PC-9 (cell line): Measurements from ENCODE around the gene SERPIND1. TPM values are rescaled to one million over a fixed set of nuclear protein-coding genes. Genes with fewer than 3 reads are reported as not detected.

ENCODE experiments used
- BruUV-seq: library from RNA; stranded (reverse); fragments of 400-500 nt; replicated peaks from 2 replicates; lab custom pipeline; 2021; lab: Mats Ljungman, UMichigan
- CTCF ChIA-PET: fragments of 300-600 bp; sonication (Branson Sonifier 250); formaldehyde crosslinking; loops from one replicate; lab custom pipeline; 2022; ENCODE audit warnings: antibody characterized with exemption; lab: Charles Lee
- POLR2A ChIA-PET: fragments of 300-600 bp; sonication (Branson Sonifier 250); formaldehyde crosslinking; loops from one replicate; lab custom pipeline; 2022; ENCODE audit warnings: antibody characterized with exemption; ENCODE audit not compliant: unreplicated experiment; lab: Charles Lee
- DNase-seq, 2 experiments: peaks; one replicate each; pipeline versions ENCODE4 v3.0.0 to v3.0.0-alpha.2; 2015 to 2022; ENCODE audit warnings: mixed read lengths in 1 of 2
- H2AFZ ChIP-seq: fragments of 200-600 bp; sonication (generic); 2 replicates; pipeline ENCODE4 v1.8.1; 2017; ENCODE audit warnings: antibody characterized with exemption
- H3F3A ChIP-seq: fragments of 200-600 bp; sonication (generic); 2 replicates; pipeline ENCODE4 v1.8.1; 2017; ENCODE audit warnings: antibody characterized with exemption, mild to moderate bottlenecking, low read depth; ENCODE audit not compliant: insufficient read depth
- H3K27ac ChIP-seq: fragments of 200-600 bp; sonication (generic); 2 replicates; pipeline ENCODE4 v1.6.1; 2016; ENCODE audit warnings: mixed run types
- H3K27me3 ChIP-seq: fragments of 200-600 bp; sonication (generic); 2 replicates; pipeline ENCODE4 v1.6.1; 2016; ENCODE audit warnings: low read depth, mixed run types; ENCODE audit not compliant: insufficient read depth
- H3K36me3 ChIP-seq: fragments of 200-600 bp; sonication (generic); 2 replicates; pipeline ENCODE4 v1.6.1; 2016; ENCODE audit warnings: low read depth, mixed run types
- H3K4me1 ChIP-seq: fragments of 200-600 bp; sonication (generic); replicated peaks from 2 replicates; pipeline ENCODE4 v1.6.1; 2016; ENCODE audit warnings: mixed run types; ENCODE audit not compliant: insufficient read depth
- H3K4me2 ChIP-seq: fragments of 200-600 bp; sonication (generic); 2 replicates; pipeline ENCODE4 v1.6.1; 2017; ENCODE audit warnings: mixed run types
- H3K4me3 ChIP-seq: fragments of 200-600 bp; sonication (generic); 2 replicates; pipeline ENCODE4 v1.6.1; 2016; ENCODE audit warnings: mixed run types
- H3K79me2 ChIP-seq: fragments of 200-600 bp; sonication (generic); 2 replicates; pipeline ENCODE4 v1.6.1; 2017; ENCODE audit warnings: low read depth, mixed run types
- H3K9me2 ChIP-seq: fragments of 200-600 bp; sonication (generic); 2 replicates; pipeline ENCODE4 v1.8.1; 2017; ENCODE audit warnings: mild to moderate bottlenecking; ENCODE audit not compliant: insufficient read depth
- H3K9me3 ChIP-seq: fragments of 200-600 bp; sonication (generic); 2 replicates; pipeline ENCODE4 v1.8.1; 2016; ENCODE audit warnings: low read depth; ENCODE audit not compliant: insufficient read depth
- H4K20me1 ChIP-seq: fragments of 200-600 bp; sonication (generic); 2 replicates; pipeline ENCODE4 v1.8.1; 2017; ENCODE audit not compliant: insufficient read depth
- CTCF ChIP-seq: fragments of 200-600 bp; sonication (generic); conservative IDR thresholded peaks from 2 replicates; pipeline ENCODE4 v1.6.1; 2017; ENCODE audit warnings: mixed run types, antibody characterized with exemption, mild to moderate bottlenecking, moderate library complexity
- EZH2 ChIP-seq: fragments of 200-600 bp; sonication (generic); IDR thresholded peaks from 2 replicates; pipeline ENCODE4 v1.8.0; 2017; ENCODE audit warnings: antibody characterized with exemption, low read depth
- intact Hi-C: fragments of 100-400 bp; cut with micrococcal nuclease; formaldehyde crosslinking; loops from one replicate; pipeline ENCODE4 v1.10.0; 2022; ENCODE audit not compliant: unreplicated experiment
- total RNA-seq: library from RNA; stranded (reverse); gene quantifications from 2 replicates; pipeline ENCODE4 v1.2.3, GENCODE V29; 2021

The SERPIND1 gene
- total RNA-seq, 1 experiment from 2014 or later, result not detected

GRCh38 chr22:20749453-20749852 lies 24.5 kb upstream of the SERPIND1 start:
- Histone ChIP-seq H3K4me1 (no peaks in the 10 kb centered on the region), H4K20me1 (no peaks in the 10 kb centered on the region), H3K27ac (no peak overlapping the region), H3K36me3 (no peaks in the 10 kb centered on the region), H3F3A (no peaks in the 10 kb centered on the region), H3K4me3 (no peak overlapping the region), H3K27me3 (no peaks in the 10 kb centered on the region), H3K4me2 (no peak overlapping the region), H3K9me3 (no peaks in the 10 kb centered on the region), H2AFZ (no peak overlapping the region), H3K9me2 (no peaks in the 10 kb centered on the region), H3K79me2 (no peaks in the 10 kb centered on the region)
- CTCF ChIA-PET, result no interaction called here
- intact Hi-C loops, result no loop called here
- BruUV-seq, result no TSS peak
- TF ChIP-seq EZH2, result no peak
- no peak for TF ChIP-seq CTCF
- no peak for DNase-seq
- POLR2A ChIA-PET, result no interaction called here

- no peaks in the 10 kb centered on the region for H3F3A ChIP-seq
- POLR2A ChIA-PET, result no interaction called here
- no peaks in the 10 kb centered on the region for H3K4me1 ChIP-seq
- H3K9me2 ChIP-seq, result no peaks in the 10 kb centered on the region
- TF ChIP-seq CTCF, result no peak
- no peak for TF ChIP-seq EZH2
- no peaks in the 10 kb centered on the region for H3K9me3 ChIP-seq
- H2AFZ ChIP-seq, result no peak overlapping the region
- CTCF ChIA-PET, result no interaction called here
- no peaks in the 10 kb centered on the region for H3K79me2 ChIP-seq
- intact Hi-C loops, result no loop called here
- no TSS peak for BruUV-seq
- DNase-seq, result peak in 1 of 2 experiments; percentile 49
- no peak overlapping the region for H3K4me3 ChIP-seq
- H4K20me1 ChIP-seq, result no peaks in the 10 kb centered on the region
- no peaks in the 10 kb centered on the region for H3K36me3 ChIP-seq
- no peak overlapping the region for H3K27ac ChIP-seq
- no peaks in the 10 kb centered on the region for H3K27me3 ChIP-seq
- H3K4me2 ChIP-seq, result no peak overlapping the region
These were observed 23.3 kb upstream of the SERPIND1 start for GRCh38 chr22:20750461-20751184.

GRCh38 chr22:20751185-20751851 lies 22.6 kb upstream of the SERPIND1 start:
- H3F3A ChIP-seq, result no peaks in the 10 kb centered on the region
- no peak overlapping the region for H3K27ac ChIP-seq
- H3K4me3 ChIP-seq, result no peak overlapping the region
- BruUV-seq, result no TSS peak
- no peaks in the 10 kb centered on the region for H3K4me1 ChIP-seq
- no peak for DNase-seq
- CTCF ChIA-PET, result no interaction called here
- H3K79me2 ChIP-seq, result no peaks in the 10 kb centered on the region
- H3K27me3 ChIP-seq, result no peaks in the 10 kb centered on the region
- no peak overlapping the region for H3K4me2 ChIP-seq
- no peaks in the 10 kb centered on the region for H4K20me1 ChIP-seq
- H2AFZ ChIP-seq, result no peak overlapping the region
- TF ChIP-seq EZH2, result no peak
- no peak for TF ChIP-seq CTCF
- no peaks in the 10 kb centered on the region for H3K36me3 ChIP-seq
- intact Hi-C loops, result no loop called here
- POLR2A ChIA-PET, result no interaction called here
- no peaks in the 10 kb centered on the region for H3K9me2 ChIP-seq
- no peaks in the 10 kb centered on the region for H3K9me3 ChIP-seq
